ENCODE data around the gene HRAS. TPM values are rescaled to one million over a fixed set of nuclear protein-coding genes. Genes with fewer than 3 reads are reported as not detected.

The HRAS gene
- total and polyA plus RNA-seq, 10 of the 15 experiments (the other 5 are each of a cell fraction or from before 2014, with no cell fraction given) = 2.8 to 72.4 (median 31.7) TPM

DNA sequence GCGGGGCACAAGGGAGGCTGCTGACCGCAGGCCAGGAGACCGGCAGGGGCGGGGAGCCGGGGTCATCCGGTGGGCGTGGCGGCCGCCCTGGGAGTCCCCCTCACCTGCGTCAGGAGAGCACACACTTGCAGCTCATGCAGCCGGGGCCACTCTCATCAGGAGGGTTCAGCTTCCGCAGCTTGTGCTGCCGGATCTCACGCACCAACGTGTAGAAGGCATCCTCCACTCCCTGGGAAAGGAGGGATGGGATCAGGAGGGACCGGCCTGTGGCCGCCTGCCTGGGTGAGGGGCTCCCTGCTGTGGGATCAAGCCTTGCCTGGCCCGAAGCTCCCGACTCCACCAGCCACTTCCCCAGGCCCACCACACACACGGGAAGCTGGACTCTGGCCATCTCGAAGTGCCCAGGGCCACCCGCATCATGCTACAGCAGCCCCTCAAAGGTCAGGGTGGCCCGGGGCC is 2.8 kb downstream of the HRAS start:
- DNase-seq (ENCODE audit: low read depth, low spot score) = no peak
- intact Hi-C loops (cut with micrococcal nuclease; ENCODE audit: unreplicated experiment) (no loop called here), in situ Hi-C loops (cut with MboI) (no loop called here)
- no peak for FAIRE-seq
- TF ChIP-seq CEBPB (IDR thresholded peaks at IDR 0.05; ENCODE audit: borderline replicate concordance in 1 of 2, low read depth in 2 of 2, low read length in 2 of 2) (no peak), CBX5 (IDR thresholded peaks at IDR 0.05; ENCODE audit: low read depth) (no peak)
- Histone ChIP-seq H2AFZ (ENCODE audit: control insufficient read depth, low read depth, low read length) (no peak overlapping the region), H3K4me1 (ENCODE audit: control insufficient read depth, insufficient read depth, low read length) (peaks cover 15% of the 10 kb centered on the region), H3K36me3 (ENCODE audit: control insufficient read depth in 2 of 2, insufficient read depth in 2 of 2, low read length in 1 of 2) (peaks cover 0 to 12% of the 10 kb centered on the region in 2 experiments; a peak in 3 of 4 replicates), H3K4me2 (ENCODE audit: control insufficient read depth, insufficient read depth) (no peak overlapping the region), H3K27me3 (replicated peaks in 1 of 2; ENCODE audit: control insufficient read depth in 2 of 2, insufficient read depth in 2 of 2, low read length in 1 of 2) (no peaks in the 10 kb centered on the region), H3K79me2 (ENCODE audit: control insufficient read depth, insufficient read depth, low read length) (peaks cover 16% of the 10 kb centered on the region), H3K9me3 (replicated peaks; ENCODE audit: control insufficient read depth, insufficient read depth, low read length) (no peaks in the 10 kb centered on the region), H3K27ac (ENCODE audit: control insufficient read depth, insufficient read depth) (no peak overlapping the region), H4K20me1 (ENCODE audit: control insufficient read depth, insufficient read depth) (no peaks in the 10 kb centered on the region), H3K4me3 (no peak overlapping the region), H3K9ac (ENCODE audit: control insufficient read depth, insufficient read depth, low read length) (no peak overlapping the region)
- BruUV-seq (replicated peaks) = no TSS peak
- CTCF ChIA-PET = interaction anchor here (1.3 kb wide), 1 partner anchor 13 kb away, joined by 3 read pairs; no protein-coding TSS in a partner anchor
- SMC1A ChIA-PET (ENCODE audit: uncharacterized antibody, unreplicated experiment) = interaction anchor here (2.1 kb wide), 1 partner anchor 14 kb away, joined by 5 read pairs; no protein-coding TSS in a partner anchor
- RAD21 ChIA-PET (ENCODE audit: unreplicated experiment) = no interaction called here
- no peak for ATAC-seq
- POLR2A ChIA-PET = no interaction called here
- 88% methylated on average over 23 of the region's 23 CpGs for WGBS (ENCODE audit: insufficient coverage, insufficient replicate concordance, low lambda C conversion rate, missing lambda C conversion rate)

DNA sequence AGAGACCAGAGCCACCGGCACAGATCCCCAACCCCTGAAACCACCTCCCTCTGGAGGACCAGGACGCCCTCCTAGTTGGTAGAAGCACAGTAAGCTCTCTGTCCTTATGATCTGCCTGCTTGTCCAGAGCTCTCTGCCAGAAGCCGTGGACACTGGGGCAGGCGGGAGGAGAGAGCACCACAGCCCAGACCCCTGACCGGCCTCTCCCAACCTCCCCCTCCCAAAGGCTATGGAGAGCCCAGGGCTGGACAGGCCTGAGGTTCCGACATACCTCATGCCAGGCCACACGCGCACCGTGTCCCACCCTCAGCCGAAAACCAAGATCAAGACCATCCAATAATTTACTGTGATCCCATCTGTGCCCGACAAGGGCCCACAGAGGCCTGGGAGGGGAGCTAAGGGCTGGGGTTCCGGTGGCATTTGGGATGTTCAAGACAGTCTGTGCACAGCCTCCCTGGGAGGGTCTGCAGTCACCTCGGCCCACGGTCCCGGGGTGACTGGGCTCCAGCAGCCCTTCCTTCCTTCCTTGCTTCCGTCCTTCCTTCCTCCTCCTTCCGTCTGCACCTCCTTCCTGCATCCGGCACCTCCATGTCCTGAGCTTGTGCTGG is 3.4 kb downstream of the HRAS start:
- FAIRE-seq = no peak
- H3K4me3 ChIP-seq = no peak overlapping the region
- H2AFZ ChIP-seq (ENCODE audit: control insufficient read depth, low read depth, low read length) = no peak overlapping the region
- WGBS (ENCODE audit: insufficient coverage, insufficient replicate concordance, low lambda C conversion rate, missing lambda C conversion rate) = 96% methylated on average over 18 of the region's 18 CpGs
- ChIA-PET SMC1A (ENCODE audit: uncharacterized antibody, unreplicated experiment) (no interaction called here), CTCF (interaction anchor here (1.3 kb wide), 1 partner anchor 13 kb away, joined by 3 read pairs; no protein-coding TSS in a partner anchor), POLR2A (no interaction called here), RAD21 (ENCODE audit: unreplicated experiment) (no interaction called here)
- H3K27ac ChIP-seq (ENCODE audit: control insufficient read depth, insufficient read depth) = no peak overlapping the region
- no peak for ATAC-seq
- BruUV-seq (replicated peaks) = no TSS peak
- no peaks in the 10 kb centered on the region for H4K20me1 ChIP-seq (ENCODE audit: control insufficient read depth, insufficient read depth)
- no peak overlapping the region for H3K4me2 ChIP-seq (ENCODE audit: control insufficient read depth, insufficient read depth)
- peaks cover 0 to 12% of the 10 kb centered on the region in 2 experiments; a peak in 3 of 4 replicates for H3K36me3 ChIP-seq (ENCODE audit: control insufficient read depth in 2 of 2, insufficient read depth in 2 of 2, low read length in 1 of 2)
- H3K4me1 ChIP-seq (ENCODE audit: control insufficient read depth, insufficient read depth, low read length) = peaks cover 13% of the 10 kb centered on the region
- intact Hi-C loops (cut with micrococcal nuclease; ENCODE audit: unreplicated experiment) (no loop called here), in situ Hi-C loops (cut with MboI) (no loop called here)
- H3K79me2 ChIP-seq (ENCODE audit: control insufficient read depth, insufficient read depth, low read length) = peaks cover 16% of the 10 kb centered on the region
- no peaks in the 10 kb centered on the region for H3K9me3 ChIP-seq (replicated peaks; ENCODE audit: control insufficient read depth, insufficient read depth, low read length)
- no peak overlapping the region for H3K9ac ChIP-seq (ENCODE audit: control insufficient read depth, insufficient read depth, low read length)
- DNase-seq (ENCODE audit: low read depth, low spot score) = no peak
- TF ChIP-seq SIX5 (IDR thresholded peaks at IDR 0.05; ENCODE audit: low read depth, low read length, severe bottlenecking) (no peak), ZNF274 (IDR thresholded peaks at IDR 0.05; ENCODE audit: insufficient read depth, insufficient read length) (no peak)
- H3K27me3 ChIP-seq (replicated peaks in 1 of 2; ENCODE audit: control insufficient read depth in 2 of 2, insufficient read depth in 2 of 2, low read length in 1 of 2) = no peaks in the 10 kb centered on the region
